Measurements from ENCODE around the gene MAN1B1. TPM values are rescaled to one million over a fixed set of nuclear protein-coding genes. Genes with fewer than 3 reads are reported as not detected.

Gene MAN1B1
- total and polyA plus RNA-seq, 5 donors from 2014 or later: 42.1 to 71.3 (median 46.8) TPM

GRCh38 chr9:137141976-137142936 is 55.5 kb downstream of the MAN1B1 start:
- H3K27ac Mint-ChIP-seq: no peak overlapping the region

GRCh38 chr9:137143459-137143858 is 56.7 kb downstream of the MAN1B1 start:
- H3K4me3 ChIP-seq (ENCODE audit: low read depth, low read length): no peak overlapping the region
- H3K4me3 Mint-ChIP-seq: no peak overlapping the region
- peaks cover 0 to 3% (median 0%) of the 10 kb centered on the region in 7 donors for H3K9me3 Mint-ChIP-seq
- ATAC-seq (ENCODE audit: low read depth in 2 of 2): no peak
- H3K36me3 ChIP-seq (ENCODE audit: control insufficient read depth, insufficient read depth, low read length): no peaks in the 10 kb centered on the region
- H3K27ac ChIP-seq (ENCODE audit: insufficient read depth, low read length, poor library complexity, severe bottlenecking): no peak overlapping the region
- no peak for DNase-seq
- peaks cover 10% of the 10 kb centered on the region for H3K27me3 ChIP-seq (ENCODE audit: control insufficient read depth, insufficient read depth, low read length)
- no peak overlapping the region for H3K27ac Mint-ChIP-seq
- H3K4me1 ChIP-seq (ENCODE audit: control insufficient read depth, insufficient read depth, low read length, poor library complexity, severe bottlenecking): no peaks in the 10 kb centered on the region
- H3K36me3 Mint-ChIP-seq: no peaks in the 10 kb centered on the region
- H3K4me1 Mint-ChIP-seq: peaks cover 0 to 4% (median 0%) of the 10 kb centered on the region in 4 donors
- peaks cover 39% of the 10 kb centered on the region for H3K27me3 Mint-ChIP-seq
- no peaks in the 10 kb centered on the region for H3K9me3 ChIP-seq (ENCODE audit: control insufficient read depth in 2 of 2, low read length in 2 of 2)

More at GRCh38 chr9:137141976-137142936, 55.5 kb downstream of the MAN1B1 start:
- Histone ChIP-seq H3K4me1 (ENCODE audit: control insufficient read depth, insufficient read depth, low read length, poor library complexity, severe bottlenecking) (no peaks in the 10 kb centered on the region), H3K4me3 (ENCODE audit: low read depth, low read length) (no peak overlapping the region), H3K9me3 (ENCODE audit: control insufficient read depth in 2 of 2, low read length in 2 of 2) (no peaks in the 10 kb centered on the region), H3K36me3 (ENCODE audit: control insufficient read depth, insufficient read depth, low read length) (no peaks in the 10 kb centered on the region), H3K27ac (ENCODE audit: insufficient read depth, low read length, poor library complexity, severe bottlenecking) (no peak overlapping the region), H3K27me3 (ENCODE audit: control insufficient read depth, insufficient read depth, low read length) (peaks cover 16% of the 10 kb centered on the region)
- Mint-ChIP-seq H3K4me1 (peaks cover 0 to 6% (median 2%) of the 10 kb centered on the region in 4 donors), H3K4me3 (no peak overlapping the region), H3K27me3 (peaks cover 51% of the 10 kb centered on the region), H3K9me3 (peaks cover 0 to 3% (median 0%) of the 10 kb centered on the region in 7 donors), H3K36me3 (no peaks in the 10 kb centered on the region)
- ATAC-seq (ENCODE audit: low read depth in 2 of 2): no peak
- no peak for DNase-seq

- Mint-ChIP-seq H3K4me3 (peak overlapping the region in 1 of 4 donors; percentile 43), H3K36me3 (no peaks in the 10 kb centered on the region), H3K9me3 (no peaks in the 10 kb centered on the region), H3K27ac (no peak overlapping the region), H3K27me3 (peaks cover 21% of the 10 kb centered on the region), H3K4me1 (peaks cover 0 to 2% (median 0%) of the 10 kb centered on the region in 4 donors)
- H3K4me3 ChIP-seq (ENCODE audit: low read depth, low read length): no peak overlapping the region
- DNase-seq (no peak), ATAC-seq (ENCODE audit: low read depth in 2 of 2) (no peak)
- no peaks in the 10 kb centered on the region for H3K4me1 ChIP-seq (ENCODE audit: control insufficient read depth, insufficient read depth, low read length, poor library complexity, severe bottlenecking)
- peaks cover 6% of the 10 kb centered on the region for H3K27me3 ChIP-seq (ENCODE audit: control insufficient read depth, insufficient read depth, low read length)
- H3K9me3 ChIP-seq (ENCODE audit: control insufficient read depth in 2 of 2, low read length in 2 of 2): no peaks in the 10 kb centered on the region
- no peak overlapping the region for H3K27ac ChIP-seq (ENCODE audit: insufficient read depth, low read length, poor library complexity, severe bottlenecking)
- no peaks in the 10 kb centered on the region for H3K36me3 ChIP-seq (ENCODE audit: control insufficient read depth, insufficient read depth, low read length)
These were observed 59.1 kb downstream of the MAN1B1 start for GRCh38 chr9:137145731-137146526.

- Histone ChIP-seq H3K9me3 (ENCODE audit: control insufficient read depth in 2 of 2, low read length in 2 of 2) (no peaks in the 10 kb centered on the region), H3K27me3 (ENCODE audit: control insufficient read depth, insufficient read depth, low read length) (peaks cover 6% of the 10 kb centered on the region), H3K27ac (ENCODE audit: insufficient read depth, low read length, poor library complexity, severe bottlenecking) (no peak overlapping the region), H3K4me3 (ENCODE audit: low read depth, low read length) (no peak overlapping the region), H3K4me1 (ENCODE audit: control insufficient read depth, insufficient read depth, low read length, poor library complexity, severe bottlenecking) (no peaks in the 10 kb centered on the region), H3K36me3 (ENCODE audit: control insufficient read depth, insufficient read depth, low read length) (no peaks in the 10 kb centered on the region)
- no peaks in the 10 kb centered on the region for H3K9me3 Mint-ChIP-seq
- no peak for ATAC-seq (ENCODE audit: low read depth in 2 of 2)
- H3K27me3 Mint-ChIP-seq: peaks cover 17% of the 10 kb centered on the region
- no peaks in the 10 kb centered on the region for H3K36me3 Mint-ChIP-seq
- H3K4me3 Mint-ChIP-seq: no peak overlapping the region
- DNase-seq: no peak
- H3K27ac Mint-ChIP-seq: no peak overlapping the region
- peaks cover 0 to 6% (median 0%) of the 10 kb centered on the region in 4 donors for H3K4me1 Mint-ChIP-seq
These were observed 59.7 kb downstream of the MAN1B1 start for GRCh38 chr9:137146527-137146918.

GRCh38 chr9:137147091-137147792 is 60.5 kb downstream of the MAN1B1 start:
- Mint-ChIP-seq H3K9me3 (no peaks in the 10 kb centered on the region), H3K4me1 (peaks cover 0 to 6% (median 0%) of the 10 kb centered on the region in 4 donors), H3K4me3 (no peak overlapping the region), H3K27ac (peak overlapping the region in 1 of 3 donors; percentile 56), H3K36me3 (no peaks in the 10 kb centered on the region), H3K27me3 (peaks cover 9% of the 10 kb centered on the region)
- no peak for DNase-seq
- Histone ChIP-seq H3K27me3 (ENCODE audit: control insufficient read depth, insufficient read depth, low read length) (peaks cover under 1% of the 10 kb centered on the region), H3K4me1 (ENCODE audit: control insufficient read depth, insufficient read depth, low read length, poor library complexity, severe bottlenecking) (no peaks in the 10 kb centered on the region), H3K4me3 (ENCODE audit: low read depth, low read length) (no peak overlapping the region), H3K27ac (ENCODE audit: insufficient read depth, low read length, poor library complexity, severe bottlenecking) (no peak overlapping the region), H3K9me3 (ENCODE audit: control insufficient read depth in 2 of 2, low read length in 2 of 2) (no peaks in the 10 kb centered on the region), H3K36me3 (ENCODE audit: control insufficient read depth, insufficient read depth, low read length) (no peaks in the 10 kb centered on the region)
- no peak for ATAC-seq (ENCODE audit: low read depth in 2 of 2)

- no peak overlapping the region for H3K4me3 Mint-ChIP-seq
- H3K27me3 Mint-ChIP-seq: peaks cover 6% of the 10 kb centered on the region
These were observed 61.0 kb downstream of the MAN1B1 start for GRCh38 chr9:137147793-137148160.

GRCh38 chr9:137148242-137148641 is 61.5 kb downstream of the MAN1B1 start:
- Histone ChIP-seq H3K4me1 (ENCODE audit: control insufficient read depth, insufficient read depth, low read length, poor library complexity, severe bottlenecking) (no peaks in the 10 kb centered on the region), H3K9me3 (ENCODE audit: control insufficient read depth in 2 of 2, low read length in 2 of 2) (no peaks in the 10 kb centered on the region), H3K4me3 (ENCODE audit: low read depth, low read length) (no peak overlapping the region), H3K27ac (ENCODE audit: insufficient read depth, low read length, poor library complexity, severe bottlenecking) (no peak overlapping the region), H3K36me3 (ENCODE audit: control insufficient read depth, insufficient read depth, low read length) (no peaks in the 10 kb centered on the region), H3K27me3 (ENCODE audit: control insufficient read depth, insufficient read depth, low read length) (no peaks in the 10 kb centered on the region)
- no peaks in the 10 kb centered on the region for H3K9me3 Mint-ChIP-seq
- peaks cover 0 to 6% (median 0%) of the 10 kb centered on the region in 4 donors for H3K4me1 Mint-ChIP-seq
- ATAC-seq (ENCODE audit: low read depth in 2 of 2): no peak
- no peak overlapping the region for H3K27ac Mint-ChIP-seq
- no peak for DNase-seq
- H3K36me3 Mint-ChIP-seq: no peaks in the 10 kb centered on the region
- H3K4me3 Mint-ChIP-seq: no peak overlapping the region
- peaks cover 6% of the 10 kb centered on the region for H3K27me3 Mint-ChIP-seq

More at GRCh38 chr9:137147793-137148160, 61.0 kb downstream of the MAN1B1 start:
- DNase-seq (no peak), ATAC-seq (ENCODE audit: low read depth in 2 of 2) (no peak)
- Histone ChIP-seq H3K27ac (ENCODE audit: insufficient read depth, low read length, poor library complexity, severe bottlenecking) (no peak overlapping the region), H3K36me3 (ENCODE audit: control insufficient read depth, insufficient read depth, low read length) (no peaks in the 10 kb centered on the region), H3K4me3 (ENCODE audit: low read depth, low read length) (no peak overlapping the region), H3K27me3 (ENCODE audit: control insufficient read depth, insufficient read depth, low read length) (no peaks in the 10 kb centered on the region), H3K9me3 (ENCODE audit: control insufficient read depth in 2 of 2, low read length in 2 of 2) (no peaks in the 10 kb centered on the region), H3K4me1 (ENCODE audit: control insufficient read depth, insufficient read depth, low read length, poor library complexity, severe bottlenecking) (no peaks in the 10 kb centered on the region)
- no peaks in the 10 kb centered on the region for H3K9me3 Mint-ChIP-seq
- H3K36me3 Mint-ChIP-seq: no peaks in the 10 kb centered on the region
- H3K27ac Mint-ChIP-seq: no peak overlapping the region
- H3K4me1 Mint-ChIP-seq: peaks cover 0 to 6% (median 0%) of the 10 kb centered on the region in 4 donors
